SK-N-SH (cell line): Measurements from ENCODE around the gene TRAF3IP1.

Experiments
- CTCF ChIP-seq: fragments of 200-600 bp; sonication (generic); IDR thresholded peaks from 2 replicates; pipeline ENCODE4 v1.6.1; 2017; ENCODE audit warnings: antibody characterized with exemption, mild to moderate bottlenecking, moderate library complexity
- EP300 ChIP-seq, 2 experiments: IDR thresholded peaks; 2 replicates each; pipeline versions ENCODE4 v1.4.0 to v1.6.1; 2012; ENCODE audit warnings: borderline replicate concordance in 1 of 2, low read depth in 1 of 2, low read length in 1 of 2
- JUND ChIP-seq: IDR thresholded peaks from 2 replicates; pipeline ENCODE4 v1.4.0; 2012
- MXI1 ChIP-seq: IDR thresholded peaks from 2 replicates; pipeline ENCODE4 v1.6.1; 2012; ENCODE audit warnings: mild to moderate bottlenecking, low read depth, low read length, improper control_type of control experiment
- POLR2AphosphoS5 ChIP-seq: IDR thresholded peaks from 2 replicates; pipeline ENCODE4 v1.6.1; 2012; ENCODE audit warnings: low read depth, low read length
- RAD21 ChIP-seq: IDR thresholded peaks from 2 replicates; pipeline ENCODE4 v1.6.1; 2012; ENCODE audit warnings: mild to moderate bottlenecking, low read length
- RFX5 ChIP-seq: IDR thresholded peaks from 2 replicates; pipeline ENCODE4 v1.6.1; 2012; ENCODE audit warnings: mild to moderate bottlenecking, improper control_type of control experiment, low read length
- SIN3A ChIP-seq: IDR thresholded peaks from 2 replicates; pipeline ENCODE4 v1.6.1; 2012; ENCODE audit warnings: low read depth, mild to moderate bottlenecking, low read length, moderate library complexity, borderline replicate concordance
- TAF1 ChIP-seq: IDR thresholded peaks from 2 replicates; pipeline ENCODE4 v1.6.1; 2012; ENCODE audit warnings: low read depth, mild to moderate bottlenecking, low read length, moderate library complexity, borderline replicate concordance
- TEAD4 ChIP-seq: IDR thresholded peaks from 2 replicates; pipeline ENCODE4 v1.4.0; 2012; ENCODE audit warnings: mild to moderate bottlenecking, borderline replicate concordance; ENCODE audit not compliant: insufficient read depth

- TF ChIP-seq CTCF (no peak), JUND (no peak), TAF1 (no peak), EP300 (IDR thresholded peaks at IDR 0.05; ENCODE audit: borderline replicate concordance in 1 of 2, low read depth in 1 of 2, low read length in 1 of 2) (no peak), POLR2AphosphoS5 (no peak), SIN3A (no peak), TEAD4 (no peak), RAD21 (no peak), RFX5 (no peak), MXI1 (no peak)
Observed at GRCh38 chr2:238440331-238440730, 120.0 kb downstream of the TRAF3IP1 start.
